WERI-Rb-1 (cell line): Measurements from ENCODE around the gene MIS18A.

ENCODE experiments used
- DNase-seq: peaks from one replicate; pipeline ENCODE4 v3.0.0-alpha.2; 2020
- H3K27ac ChIP-seq: fragments of 250-450 bp; sonication (Bioruptor Pico); 2 replicates; pipeline ENCODE4 v1.5.1; 2020; ENCODE audit warnings: mild to moderate bottlenecking, moderate library complexity
- H3K27me3 ChIP-seq: fragments of 250-450 bp; sonication (Bioruptor Pico); 2 replicates; pipeline ENCODE4 v1.5.1; 2021; ENCODE audit warnings: mild to moderate bottlenecking, low read depth, moderate library complexity; ENCODE audit not compliant: insufficient read depth, severe bottlenecking
- H3K36me3 ChIP-seq: fragments of 250-450 bp; sonication (Bioruptor Pico); 2 replicates; pipeline ENCODE4 v1.5.1; 2020; ENCODE audit warnings: mild to moderate bottlenecking, moderate library complexity
- H3K4me3 ChIP-seq: 2 replicates; pipeline ENCODE4 v1.5.1; 2011; ENCODE audit warnings: low read depth, mild to moderate bottlenecking, control low read depth, low read length
- H3K9me3 ChIP-seq: fragments of 250-450 bp; sonication (Bioruptor Pico); 2 replicates; pipeline ENCODE4 v1.5.1; 2021; ENCODE audit warnings: mild to moderate bottlenecking, moderate library complexity; ENCODE audit not compliant: severe bottlenecking
- CTCF ChIP-seq: IDR thresholded peaks from 2 replicates; pipeline ENCODE4 v1.5.1; 2011; ENCODE audit warnings: low read depth, mild to moderate bottlenecking, control low read depth, inconsistent platforms, low read length

Gene MIS18A

GRCh38 chr21:32240851-32241687, 37.8 kb downstream of the MIS18A start:
- Histone ChIP-seq H3K27me3 (no peaks in the 10 kb centered on the region), H3K4me3 (no peak overlapping the region)
- TF ChIP-seq CTCF: no peak

GRCh38 chr21:32239551-32239950, 39.3 kb downstream of the MIS18A start:
- TF ChIP-seq CTCF: no peak
- H3K27ac ChIP-seq: no peak overlapping the region
- H3K27me3 ChIP-seq: no peaks in the 10 kb centered on the region
- no peak overlapping the region for H3K4me3 ChIP-seq
- peaks cover under 1% of the 10 kb centered on the region for H3K9me3 ChIP-seq
- H3K36me3 ChIP-seq: no peaks in the 10 kb centered on the region
- DNase-seq: no peak

More at GRCh38 chr21:32240851-32241687, 37.8 kb downstream of the MIS18A start:
- Histone ChIP-seq H3K36me3 (no peaks in the 10 kb centered on the region), H3K27ac (no peak overlapping the region), H3K9me3 (no peaks in the 10 kb centered on the region)
- DNase-seq: no peak

- no peak for DNase-seq
- TF ChIP-seq CTCF: no peak
- no peaks in the 10 kb centered on the region for H3K36me3 ChIP-seq
These were observed 40.8 kb downstream of the MIS18A start for GRCh38 chr21:32238063-32238462.

GRCh38 chr21:32237021-32237420, 41.8 kb downstream of the MIS18A start:
- H3K36me3 ChIP-seq: no peaks in the 10 kb centered on the region
- DNase-seq: no peak
- H3K4me3 ChIP-seq: no peak overlapping the region
- no peak overlapping the region for H3K27ac ChIP-seq
- H3K9me3 ChIP-seq: peaks cover 4% of the 10 kb centered on the region
- TF ChIP-seq CTCF: no peak
- H3K27me3 ChIP-seq: no peaks in the 10 kb centered on the region

More at GRCh38 chr21:32238063-32238462, 40.8 kb downstream of the MIS18A start:
- H3K4me3 ChIP-seq: no peak overlapping the region
- H3K27me3 ChIP-seq: no peaks in the 10 kb centered on the region
- H3K9me3 ChIP-seq: peaks cover 4% of the 10 kb centered on the region
- no peak overlapping the region for H3K27ac ChIP-seq

GRCh38 chr21:32233722-32234301, 45.0 kb downstream of the MIS18A start:
- TF ChIP-seq CTCF: no peak
- no peak for DNase-seq
- H3K9me3 ChIP-seq: peaks cover 4% of the 10 kb centered on the region
- no peaks in the 10 kb centered on the region for H3K27me3 ChIP-seq
- no peak overlapping the region for H3K4me3 ChIP-seq
- H3K36me3 ChIP-seq: no peaks in the 10 kb centered on the region
- no peak overlapping the region for H3K27ac ChIP-seq
